Measurements from ENCODE around the gene PNLIPRP2. TPM values are rescaled to one million over a fixed set of nuclear protein-coding genes. Genes with fewer than 3 reads are reported as not detected.

The PNLIPRP2 gene
- total RNA-seq, 2 donors from 2014 or later, result 0.64 to 0.79 TPM

DNA sequence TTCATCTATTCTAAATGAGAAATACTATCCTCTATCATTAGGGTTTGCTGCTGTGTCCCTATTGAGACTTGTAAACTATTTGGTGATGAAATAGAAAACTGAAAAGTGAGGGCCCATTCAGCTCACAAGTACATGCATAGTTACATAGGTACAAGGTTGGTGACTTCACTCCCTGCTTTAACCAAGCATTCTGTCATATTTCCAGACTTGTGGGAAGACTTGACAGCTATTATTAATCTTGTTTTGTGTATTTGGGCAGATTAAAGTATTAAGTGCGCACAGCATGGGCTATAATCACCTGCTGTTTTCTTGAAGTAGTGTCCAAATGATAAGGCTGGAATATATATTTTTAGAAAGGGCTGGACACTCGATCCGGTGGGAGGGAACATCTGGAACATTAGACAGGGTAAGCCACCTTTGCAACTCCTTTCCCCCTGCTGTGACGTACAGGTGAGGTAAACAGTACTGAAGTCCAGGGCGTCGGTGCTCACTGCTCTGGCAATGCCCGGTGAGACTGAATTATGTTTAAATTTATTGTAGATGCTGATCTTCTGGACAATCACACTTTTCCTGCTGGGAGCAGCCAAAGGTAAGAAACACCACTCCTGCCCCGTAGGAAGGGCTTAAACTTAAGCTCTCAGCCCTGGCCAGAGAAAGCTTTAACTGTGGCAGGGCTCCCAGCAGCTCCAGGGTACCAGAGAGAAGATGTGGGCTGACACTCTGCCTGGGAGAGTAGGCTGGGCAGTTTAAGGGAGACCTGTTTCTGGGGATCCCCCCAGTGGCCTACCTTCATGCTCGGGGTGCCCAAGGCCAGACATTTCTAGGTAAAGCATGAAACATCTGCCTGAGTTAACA lies 29.9 kb upstream of the PNLIPRP2 start, which contains the start of gene PNLIPRP1:
Gene PNLIPRP1 (plus strand): TSS at position 370 of the 855 bp plus-strand sequence. CDS start 171 bp downstream, at position 541.
- no peak for DNase-seq
- Histone ChIP-seq H3K4me3 (ENCODE audit: low read length) (no peak within 1 kb of the TSS), H3K27me3 (ENCODE audit: control insufficient read depth, insufficient read depth, low read length, poor library complexity, severe bottlenecking) (no peaks in the 10 kb centered on the region), H3K9me3 (ENCODE audit: control insufficient read depth, low read length) (peaks cover 4% of the 10 kb centered on the region), H3K27ac (ENCODE audit: low read depth, low read length) (no peak within 1 kb of the TSS), H3K36me3 (ENCODE audit: control insufficient read depth, insufficient read depth, low read length) (no peaks in the 10 kb centered on the region), H3K4me1 (ENCODE audit: control insufficient read depth, insufficient read depth, low read length) (no peaks in the 10 kb centered on the region), H3K9ac (ENCODE audit: extremely low read depth, low read length, poor library complexity, severe bottlenecking) (no peak within 1 kb of the TSS)
- H3K27ac Mint-ChIP-seq, result no peak within 1 kb of the TSS
- no peak within 1 kb of the TSS for H3K4me3 Mint-ChIP-seq
- WGBS, 2 experiments (ENCODE audit: insufficient coverage in 1 of 2, insufficient read length in 1 of 2), result 93 to 94% methylated on average over 8 to 9 of the region's 9 CpGs
- H3K36me3 Mint-ChIP-seq (ENCODE audit: low read depth), result no peaks in the 10 kb centered on the region
- TF ChIP-seq CTCF (conservative IDR thresholded peaks at IDR 0.05), result no peak
- peaks cover 4% of the 10 kb centered on the region for H3K9me3 Mint-ChIP-seq
- no peaks in the 10 kb centered on the region for H3K27me3 Mint-ChIP-seq (ENCODE audit: insufficient read depth)
- H3K4me1 Mint-ChIP-seq, result peaks cover 8% of the 10 kb centered on the region

DNA sequence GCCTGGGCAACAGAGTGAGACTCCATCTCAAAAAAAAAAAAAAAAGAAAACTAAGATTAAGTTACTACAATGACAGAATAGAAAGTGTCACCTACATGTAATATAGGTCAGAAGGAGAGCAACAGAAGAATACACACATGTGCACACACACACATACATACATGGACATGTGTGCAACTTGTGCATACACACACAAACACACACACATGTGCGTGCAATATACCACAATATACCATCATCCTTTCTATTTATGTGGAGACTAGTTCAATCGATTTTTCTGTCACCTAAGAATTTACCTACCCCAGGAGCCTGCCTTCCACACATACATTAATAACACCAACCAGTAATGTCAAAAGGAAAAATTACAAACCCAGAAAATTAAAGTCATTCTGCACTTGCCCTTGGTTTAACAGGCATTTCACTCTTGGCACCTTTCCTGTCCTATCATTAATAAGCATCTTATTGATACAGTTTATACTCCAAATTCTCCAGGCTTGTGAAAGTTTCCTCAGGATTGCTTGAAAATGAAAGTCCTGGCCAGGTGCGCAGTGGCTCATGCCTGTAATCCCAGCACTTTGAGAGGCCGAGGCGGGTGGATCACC lies 27.5 kb upstream of the PNLIPRP2 start:
- Mint-ChIP-seq H3K4me1 (peaks cover 8% of the 10 kb centered on the region), H3K9me3 (peaks cover 4% of the 10 kb centered on the region), H3K36me3 (ENCODE audit: low read depth) (no peaks in the 10 kb centered on the region), H3K27me3 (ENCODE audit: insufficient read depth) (no peaks in the 10 kb centered on the region), H3K4me3 (no peak overlapping the region), H3K27ac (no peak overlapping the region)
- Histone ChIP-seq H3K9me3 (ENCODE audit: control insufficient read depth, low read length) (peaks cover 4% of the 10 kb centered on the region), H3K4me3 (ENCODE audit: low read length) (no peak overlapping the region), H3K27me3 (ENCODE audit: control insufficient read depth, insufficient read depth, low read length, poor library complexity, severe bottlenecking) (no peaks in the 10 kb centered on the region), H3K9ac (ENCODE audit: extremely low read depth, low read length, poor library complexity, severe bottlenecking) (no peak overlapping the region), H3K36me3 (ENCODE audit: control insufficient read depth, insufficient read depth, low read length) (no peaks in the 10 kb centered on the region), H3K4me1 (ENCODE audit: control insufficient read depth, insufficient read depth, low read length) (no peaks in the 10 kb centered on the region), H3K27ac (ENCODE audit: low read depth, low read length) (no peak overlapping the region)
- TF ChIP-seq CTCF (conservative IDR thresholded peaks at IDR 0.05), result no peak
- whole genome bisulfite sequencing, 2 experiments (ENCODE audit: insufficient coverage in 1 of 2, insufficient read length in 1 of 2), result 87 to 95% methylated on average over 3 to 5 of the region's 5 CpGs
- no peak for DNase-seq

GRCh38 chr10:116594525-116595035 lies 26.2 kb upstream of the PNLIPRP2 start:
- DNase-seq, result no peak
- WGBS, 2 experiments (ENCODE audit: insufficient coverage in 1 of 2, insufficient read length in 1 of 2), result 93 to 100% methylated on average over 1 to 7 of the region's 7 CpGs
- no peak overlapping the region for H3K9ac ChIP-seq (ENCODE audit: extremely low read depth, low read length, poor library complexity, severe bottlenecking)
- H3K27me3 ChIP-seq (ENCODE audit: control insufficient read depth, insufficient read depth, low read length, poor library complexity, severe bottlenecking), result no peaks in the 10 kb centered on the region
- H3K27ac Mint-ChIP-seq, result no peak overlapping the region
- no peaks in the 10 kb centered on the region for H3K36me3 ChIP-seq (ENCODE audit: control insufficient read depth, insufficient read depth, low read length)
- H3K9me3 Mint-ChIP-seq, result no peaks in the 10 kb centered on the region
- H3K4me3 Mint-ChIP-seq, result no peak overlapping the region
- H3K4me1 ChIP-seq (ENCODE audit: control insufficient read depth, insufficient read depth, low read length), result no peaks in the 10 kb centered on the region
- no peaks in the 10 kb centered on the region for H3K27me3 Mint-ChIP-seq (ENCODE audit: insufficient read depth)
- H3K4me1 Mint-ChIP-seq, result peaks cover 8% of the 10 kb centered on the region
- no peak overlapping the region for H3K27ac ChIP-seq (ENCODE audit: low read depth, low read length)
- H3K9me3 ChIP-seq (ENCODE audit: control insufficient read depth, low read length), result no peaks in the 10 kb centered on the region
- no peaks in the 10 kb centered on the region for H3K36me3 Mint-ChIP-seq (ENCODE audit: low read depth)
- no peak overlapping the region for H3K4me3 ChIP-seq (ENCODE audit: low read length)
- TF ChIP-seq CTCF (conservative IDR thresholded peaks at IDR 0.05), result no peak

Measured in endodermal cell (in vitro differentiated cells).